GM18517 (cell line): ENCODE measurements around the gene CA11.
"Not testable (repeated sequence)": the region's sequence is repeated elsewhere in the genome, so short reads cannot be mapped to it uniquely, and the experiment has no call there.

Experiments used
- ATAC-seq: cut with Tn5 transposase; IDR thresholded peaks from one replicate; pipeline ENCODE4 v1.9.1; 2021; ENCODE audit warnings: mild to moderate bottlenecking, moderate library complexity; ENCODE audit not compliant: unreplicated experiment

The CA11 gene

GRCh38 chr19:48646001-48646721 is at the start of gene CA11:
Gene CA11 (minus strand): TSS chr19:48646187. CDS start chr19:48645632, 555 bp downstream.
- ATAC-seq: no peak

DNA sequence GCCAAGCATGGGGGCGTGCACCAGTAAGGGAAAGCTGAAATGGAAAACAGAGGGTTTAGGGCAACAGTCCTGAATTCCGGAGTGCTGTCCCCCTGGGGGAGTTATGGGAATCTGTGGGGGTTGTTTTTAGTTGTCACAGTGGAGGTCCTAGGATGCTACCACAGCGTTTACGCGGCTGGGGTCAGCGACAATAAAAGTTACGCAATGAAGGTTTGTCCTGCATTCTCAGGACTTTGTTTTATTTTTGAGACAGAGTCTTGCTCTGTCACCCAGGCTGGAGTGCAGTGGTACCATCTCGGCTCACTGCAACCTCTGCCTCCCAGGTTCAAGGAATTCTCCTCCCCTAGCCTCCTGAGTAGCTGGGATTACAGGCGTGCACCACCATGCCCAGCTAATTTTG is 47.6 kb upstream of the CA11 start:
- not testable (repeated sequence) for ATAC-seq

DNA sequence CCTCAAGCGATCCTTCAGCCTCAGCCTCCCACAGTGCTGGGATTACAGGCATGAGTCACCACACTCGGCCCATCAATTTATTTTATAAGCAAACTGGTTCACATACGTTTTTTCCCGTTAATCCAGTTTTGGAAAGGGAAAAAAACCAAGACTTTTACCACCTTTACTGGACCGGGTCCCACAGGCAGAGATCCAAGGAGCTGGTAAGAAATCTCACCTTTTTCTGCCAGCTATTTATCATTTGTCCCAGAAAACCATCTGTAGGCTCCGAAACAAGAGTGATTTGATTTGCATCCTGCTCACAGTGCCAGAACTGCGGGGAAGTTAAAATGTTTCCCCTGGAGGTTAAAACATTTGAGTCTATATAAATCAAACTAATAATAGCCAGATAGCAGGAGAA is 43.5 kb upstream of the CA11 start:
- no peak for ATAC-seq

DNA sequence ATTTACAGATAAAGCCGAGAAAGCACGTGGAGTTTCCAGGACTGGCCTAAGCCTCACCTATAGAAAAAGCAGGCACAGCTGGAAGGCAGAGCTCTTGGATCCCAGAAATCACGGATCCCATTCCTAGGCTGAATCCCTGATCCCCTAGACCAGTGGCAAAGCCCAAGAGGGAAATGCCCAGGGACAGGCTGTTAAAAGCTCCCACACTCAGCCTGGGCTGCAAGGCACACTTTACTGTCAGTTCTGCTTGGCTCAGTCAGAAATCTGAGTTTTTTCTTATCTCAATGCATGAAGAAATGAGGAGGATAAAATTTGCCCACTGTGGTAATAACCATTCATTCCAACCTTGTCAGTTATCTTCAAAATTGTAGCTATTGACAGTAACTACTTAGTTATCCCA is 41.8 kb upstream of the CA11 start:
- no peak for ATAC-seq

- not testable (repeated sequence) for ATAC-seq
Measured at GRCh38 chr19:48686637-48687036, 40.6 kb upstream of the CA11 start.

GRCh38 chr19:48686088-48686487 is 40.1 kb upstream of the CA11 start:
- ATAC-seq: no peak

- ATAC-seq: no peak
Measured at GRCh38 chr19:48685583-48685982, 39.6 kb upstream of the CA11 start.

GRCh38 chr19:48683349-48683748 is 37.4 kb upstream of the CA11 start:
- ATAC-seq: no peak

DNA sequence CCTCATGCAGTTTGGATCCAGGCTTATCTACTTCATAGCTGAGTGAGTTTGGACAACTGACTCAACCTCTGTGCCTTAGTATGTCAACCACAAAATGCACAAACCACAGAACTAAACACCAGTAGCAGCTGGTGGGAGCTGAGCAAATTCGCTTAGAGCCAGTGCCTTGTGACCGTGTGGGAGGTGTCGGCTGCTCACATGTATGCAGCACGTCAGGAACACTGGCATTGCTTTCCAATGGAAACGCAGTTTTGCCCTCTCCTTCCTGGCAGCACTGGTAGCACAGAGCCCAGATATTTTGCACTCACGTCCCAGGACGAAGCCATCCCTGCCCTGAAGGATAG is 35.1 kb upstream of the CA11 start:
- no peak for ATAC-seq

DNA sequence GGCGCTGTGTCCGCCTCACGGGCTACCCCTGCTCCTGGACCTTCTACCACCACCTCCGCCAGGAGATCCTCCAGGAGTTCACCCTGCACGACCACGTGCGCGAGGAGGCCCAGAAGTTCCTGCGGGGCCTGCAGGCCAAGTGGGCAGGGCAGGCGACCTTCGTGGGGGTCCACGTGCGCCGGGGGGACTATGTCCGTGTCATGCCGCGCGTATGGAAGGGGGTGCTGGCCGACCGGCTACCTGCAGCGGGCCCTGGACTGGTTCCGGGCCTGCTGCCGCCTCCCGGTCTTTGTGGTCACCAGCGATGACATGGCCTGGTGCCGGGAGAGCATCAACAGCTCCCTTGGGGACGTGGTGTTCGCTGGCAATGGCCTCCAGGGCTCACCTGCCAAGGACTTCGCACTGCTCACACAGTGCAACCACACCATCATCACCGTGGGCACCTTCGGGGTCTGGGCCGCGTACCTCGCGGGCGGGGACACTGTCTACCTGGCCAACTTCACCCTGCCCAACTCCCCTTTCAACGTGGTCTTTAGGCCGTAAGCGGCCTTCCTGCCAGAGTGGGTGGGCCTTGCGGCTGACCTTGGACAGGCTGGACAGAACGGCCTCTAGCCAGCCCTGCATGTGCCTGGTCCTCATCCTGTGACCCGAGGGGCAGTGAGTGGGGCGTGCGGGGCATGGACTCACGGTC is 34.6 kb upstream of the CA11 start:
- no peak for ATAC-seq

DNA sequence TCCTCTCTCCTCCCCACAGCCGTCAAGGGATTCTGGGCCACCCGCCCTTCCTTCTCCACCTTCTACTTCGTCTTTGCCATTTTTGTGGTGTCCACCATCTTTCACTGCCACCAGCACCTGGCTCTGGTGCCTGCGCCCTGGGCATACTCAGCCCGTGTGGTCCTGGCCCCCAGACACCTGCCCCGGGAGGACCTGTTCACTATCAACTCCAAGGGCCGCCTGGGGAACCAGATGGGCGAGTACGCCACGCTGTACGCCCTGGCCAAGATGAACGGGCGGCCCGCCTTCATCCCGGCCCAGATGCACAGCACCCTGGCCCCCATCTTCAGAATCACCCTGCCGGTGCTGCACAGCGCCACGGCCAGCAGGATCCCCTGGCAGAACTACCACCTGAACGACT is 34.0 kb upstream of the CA11 start:
- ATAC-seq: not testable (repeated sequence)

- no peak for ATAC-seq
Measured at GRCh38 chr19:48678201-48678600, 32.2 kb upstream of the CA11 start.

DNA sequence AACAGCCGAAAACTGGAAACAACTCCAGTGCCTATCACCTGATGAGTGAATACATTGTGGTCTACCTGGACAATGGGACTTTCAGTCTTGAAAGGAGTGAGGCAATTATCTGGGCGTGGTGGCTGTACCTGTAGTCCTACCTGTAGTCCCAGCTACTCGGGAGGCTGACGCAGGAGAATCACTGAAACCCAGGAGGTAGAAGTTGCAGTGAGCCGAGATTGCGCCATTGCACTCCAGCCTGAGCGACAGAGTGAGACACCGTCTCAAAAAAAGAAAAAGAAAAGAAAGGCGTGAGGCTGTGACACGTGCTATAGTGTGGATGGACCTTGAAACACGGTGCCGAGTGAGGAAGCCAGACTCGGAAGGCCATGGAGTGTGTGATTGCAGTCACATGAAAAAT is 30.9 kb upstream of the CA11 start:
- no peak for ATAC-seq

- no peak for ATAC-seq
Measured at GRCh38 chr19:48676487-48676886, 30.5 kb upstream of the CA11 start.

GRCh38 chr19:48674921-48675824 is 29.2 kb upstream of the CA11 start:
- no peak for ATAC-seq

GRCh38 chr19:48674216-48674809 is 28.3 kb upstream of the CA11 start:
- ATAC-seq: no peak

- no peak for ATAC-seq
Measured at GRCh38 chr19:48673436-48674100, 27.6 kb upstream of the CA11 start.

GRCh38 chr19:48672994-48673393 is 27.0 kb upstream of the CA11 start, which contains the start of gene NTN5:
Gene NTN5 (minus strand): TSS chr19:48673017. CDS start chr19:48670986, 2,031 bp downstream.
- ATAC-seq: no peak

- no peak for ATAC-seq
Measured at GRCh38 chr19:48671446-48671995, 25.5 kb upstream of the CA11 start.

GRCh38 chr19:48670699-48671445 is 24.9 kb upstream of the CA11 start:
- ATAC-seq: no peak
